ENCODE data around the gene RPP38. TPM values are rescaled to one million over a fixed set of nuclear protein-coding genes. Genes with fewer than 3 reads are reported as not detected.

RPP38 gene
- total RNA-seq, 2 experiments from 2014 or later = 15.1 to 21.6 TPM

DNA sequence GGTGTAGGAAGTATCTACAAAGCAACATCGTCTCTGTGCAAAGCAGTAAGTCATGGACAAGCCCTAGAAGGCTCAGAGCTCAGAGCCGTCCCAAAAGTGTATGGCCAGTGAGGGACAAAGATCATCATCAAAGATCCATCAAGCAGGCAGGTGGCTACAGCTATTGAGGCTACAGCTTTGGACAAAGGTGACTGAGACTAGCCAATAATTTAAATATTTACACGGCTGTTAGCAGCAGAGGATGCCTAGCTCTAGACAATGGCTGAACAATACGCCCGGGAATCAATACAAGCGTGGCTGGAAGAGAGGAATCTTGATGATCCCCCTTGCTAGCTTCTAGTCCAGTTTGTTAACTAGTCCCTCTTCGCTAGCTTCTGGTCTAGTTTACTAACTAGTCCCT is 53.4 kb downstream of the RPP38 start:
- CTCF ChIA-PET (ENCODE audit: unreplicated experiment) = no interaction called here
- intact Hi-C loops (cut with micrococcal nuclease; ENCODE audit: unreplicated experiment) = no loop called here
- Histone ChIP-seq H3K4me1 (ENCODE audit: insufficient read depth, low read length, poor library complexity, severe bottlenecking) (no peaks in the 10 kb centered on the region), H4K20me1 (ENCODE audit: insufficient read depth, low read length) (no peaks in the 10 kb centered on the region), H3K9me2 (ENCODE audit: insufficient read depth, low read length) (no peaks in the 10 kb centered on the region), H3K4me3 (ENCODE audit: low read depth, low read length, poor library complexity, severe bottlenecking) (no peak overlapping the region), H3K27ac (ENCODE audit: low read depth, low read length, poor library complexity, severe bottlenecking) (no peak overlapping the region), H3K9me3 (ENCODE audit: low read length) (no peaks in the 10 kb centered on the region), H3K79me2 (ENCODE audit: insufficient read depth, low read depth, low read length) (no peaks in the 10 kb centered on the region), H3K4me2 (ENCODE audit: low read length) (no peak overlapping the region), H2AFZ (ENCODE audit: low read length) (no peak overlapping the region), H3K36me3 (ENCODE audit: insufficient read depth, low read length) (no peaks in the 10 kb centered on the region)
- no TSS peak for BruUV-seq (replicated peaks)
- DNase-seq (ENCODE audit: low spot score) = no peak
- POLR2A ChIA-PET = interaction anchor here (0.6 kb wide), 2 partner anchors 61 to 238 kb away, joined by 3 to 4 read pairs; no protein-coding TSS in a partner anchor
- TF ChIP-seq EZH2phosphoT487 (IDR thresholded peaks at IDR 0.05; ENCODE audit: borderline replicate concordance, low read depth, low read length) = no peak
- TF ChIP-seq, protein P1, sequence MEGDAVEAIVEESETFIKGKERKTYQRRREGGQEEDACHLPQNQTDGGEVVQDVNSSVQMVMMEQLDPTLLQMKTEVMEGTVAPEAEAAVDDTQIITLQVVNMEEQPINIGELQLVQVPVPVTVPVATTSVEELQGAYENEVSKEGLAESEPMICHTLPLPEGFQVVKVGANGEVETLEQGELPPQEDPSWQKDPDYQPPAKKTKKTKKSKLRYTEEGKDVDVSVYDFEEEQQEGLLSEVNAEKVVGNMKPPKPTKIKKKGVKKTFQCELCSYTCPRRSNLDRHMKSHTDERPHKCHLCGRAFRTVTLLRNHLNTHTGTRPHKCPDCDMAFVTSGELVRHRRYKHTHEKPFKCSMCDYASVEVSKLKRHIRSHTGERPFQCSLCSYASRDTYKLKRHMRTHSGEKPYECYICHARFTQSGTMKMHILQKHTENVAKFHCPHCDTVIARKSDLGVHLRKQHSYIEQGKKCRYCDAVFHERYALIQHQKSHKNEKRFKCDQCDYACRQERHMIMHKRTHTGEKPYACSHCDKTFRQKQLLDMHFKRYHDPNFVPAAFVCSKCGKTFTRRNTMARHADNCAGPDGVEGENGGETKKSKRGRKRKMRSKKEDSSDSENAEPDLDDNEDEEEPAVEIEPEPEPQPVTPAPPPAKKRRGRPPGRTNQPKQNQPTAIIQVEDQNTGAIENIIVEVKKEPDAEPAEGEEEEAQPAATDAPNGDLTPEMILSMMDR (conservative IDR thresholded peaks at IDR 0.05; ENCODE audit: low read length) = no peak

DNA sequence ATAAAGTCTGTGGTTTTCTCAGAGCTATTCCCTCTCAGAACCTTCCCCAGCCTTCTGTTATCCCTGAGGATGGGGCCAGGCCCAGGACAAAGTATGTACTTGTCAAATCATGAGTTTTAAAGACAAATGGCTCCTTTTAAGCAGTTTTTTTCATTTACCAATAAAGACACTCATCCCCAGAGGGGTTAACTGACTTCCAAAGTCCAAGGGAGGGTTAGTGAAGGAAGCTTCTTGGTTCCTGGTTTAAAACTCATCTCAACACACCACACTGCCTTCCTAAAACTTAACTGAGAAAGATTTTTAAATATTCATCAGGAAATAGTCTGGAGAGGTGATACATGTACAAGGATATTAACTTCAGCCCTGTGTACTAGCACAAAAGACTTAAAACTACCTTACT is 55.4 kb downstream of the RPP38 start:
- no peak overlapping the region for H2AFZ ChIP-seq (ENCODE audit: low read length)
- no peak overlapping the region for H3K27ac ChIP-seq (ENCODE audit: low read depth, low read length, poor library complexity, severe bottlenecking)
- no TSS peak for BruUV-seq (replicated peaks)
- no peak overlapping the region for H3K4me3 ChIP-seq (ENCODE audit: low read depth, low read length, poor library complexity, severe bottlenecking)
- no peaks in the 10 kb centered on the region for H3K79me2 ChIP-seq (ENCODE audit: insufficient read depth, low read depth, low read length)
- H3K4me1 ChIP-seq (ENCODE audit: insufficient read depth, low read length, poor library complexity, severe bottlenecking) = no peaks in the 10 kb centered on the region
- H4K20me1 ChIP-seq (ENCODE audit: insufficient read depth, low read length) = no peaks in the 10 kb centered on the region
- H3K9me3 ChIP-seq (ENCODE audit: low read length) = no peaks in the 10 kb centered on the region
- ChIA-PET CTCF (ENCODE audit: unreplicated experiment) (no interaction called here), POLR2A (no interaction called here)
- DNase-seq (ENCODE audit: low spot score) = no peak
- no peaks in the 10 kb centered on the region for H3K9me2 ChIP-seq (ENCODE audit: insufficient read depth, low read length)
- H3K36me3 ChIP-seq (ENCODE audit: insufficient read depth, low read length) = no peaks in the 10 kb centered on the region
- H3K4me2 ChIP-seq (ENCODE audit: low read length) = no peak overlapping the region
- intact Hi-C loops (cut with micrococcal nuclease; ENCODE audit: unreplicated experiment) = no loop called here
- no peak for TF ChIP-seq EZH2phosphoT487 (IDR thresholded peaks at IDR 0.05; ENCODE audit: borderline replicate concordance, low read depth, low read length)
- TF ChIP-seq, protein P1 (conservative IDR thresholded peaks at IDR 0.05; ENCODE audit: low read length) = no peak

Other genes starting within 250 kb of the RPP38 start
- gene SUV39H2, start 218.5 kb upstream of the RPP38 start, total RNA-seq (2014; rRNA removed; shearing (Covaris generic)) = 31.5 and 43.4 TPM in 2 replicates
- 58.0 and 58.2 TPM in 2 replicates for gene SUV39H2, start 218.5 kb upstream of the RPP38 start, total RNA-seq (2022)
- 45.3 and 81.3 TPM in 2 replicates for gene DCLRE1C, start 143.3 kb upstream of the RPP38 start, total RNA-seq (2014; rRNA removed; shearing (Covaris generic))
- gene DCLRE1C, start 143.3 kb upstream of the RPP38 start, total RNA-seq (2022) = 50.2 and 53.2 TPM in 2 replicates
- 1.1 and 2.5 TPM in 2 replicates for gene MEIG1, start 138.0 kb upstream of the RPP38 start, total RNA-seq (2014; rRNA removed; shearing (Covaris generic))
- 1.7 and 2.7 TPM in 2 replicates for gene MEIG1, start 138.0 kb upstream of the RPP38 start, total RNA-seq (2022)
- gene OLAH, start 53.4 kb upstream of the RPP38 start, total RNA-seq (2014; rRNA removed; shearing (Covaris generic)) = not detected in 2 replicates
- not detected in 2 replicates for gene OLAH, start 53.4 kb upstream of the RPP38 start, total RNA-seq (2022)
- gene ACBD7, start 8.6 kb upstream of the RPP38 start, total RNA-seq (2014; rRNA removed; shearing (Covaris generic)) = 26.1 and 26.9 TPM in 2 replicates
- 15.0 and 19.4 TPM in 2 replicates for gene ACBD7, start 8.6 kb upstream of the RPP38 start, total RNA-seq (2022)
- 0.10 and 0.82 TPM in 2 replicates for gene NMT2, start 71.3 kb downstream of the RPP38 start, total RNA-seq (2014; rRNA removed; shearing (Covaris generic))
- 0.72 and 1.0 TPM in 2 replicates for gene NMT2, start 71.3 kb downstream of the RPP38 start, total RNA-seq (2022)

Data from OCI-LY7 (cell line).